Activated CD8-positive, alpha-beta memory T cell treated with anti-CD3 and anti-CD28 coated beads, Interleukin-2, amount 50 U/mL, for 4 hours (primary cell): ENCODE results near the gene IL12RB1.
"Not testable (repeated sequence)": the region's sequence is repeated elsewhere in the genome, so short reads cannot be mapped to it uniquely, and the experiment has no call there.

Source experiments
- DNase-seq: peaks from one replicate; pipeline ENCODE4 v3.0.0-alpha.2; 2020

IL12RB1 gene

DNA sequence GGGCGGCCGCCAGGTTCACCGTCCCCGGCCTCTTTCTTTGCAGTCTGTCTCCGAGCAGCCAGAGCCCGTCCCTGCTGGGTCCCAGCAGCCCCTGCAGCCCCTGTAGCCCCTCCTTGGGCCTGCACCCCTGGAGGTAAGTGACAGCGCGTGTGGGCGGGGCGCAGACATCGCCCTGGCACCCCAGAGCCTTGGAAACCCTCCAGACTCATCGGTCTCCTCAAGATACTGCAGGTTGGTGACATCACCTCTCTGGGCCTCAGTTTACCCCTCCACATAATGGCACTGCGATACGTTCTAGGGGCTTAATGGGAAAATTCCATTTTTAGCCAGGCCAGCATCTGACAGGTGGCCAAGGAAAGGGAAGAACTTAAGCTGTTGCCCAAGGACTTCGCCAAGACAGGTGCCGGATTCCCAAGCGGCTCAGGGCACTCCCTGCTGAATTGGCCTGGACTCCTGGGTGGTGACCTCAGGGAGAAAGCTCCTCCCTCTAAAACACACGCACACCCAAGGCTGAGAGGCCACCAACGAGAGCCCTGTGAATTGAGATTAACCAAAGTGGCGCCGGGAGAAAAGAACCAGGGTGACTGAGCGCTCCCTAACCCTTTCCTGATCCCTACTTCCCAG lies 24.0 kb upstream of the IL12RB1 start:
- DNase-seq, result no peak

DNA sequence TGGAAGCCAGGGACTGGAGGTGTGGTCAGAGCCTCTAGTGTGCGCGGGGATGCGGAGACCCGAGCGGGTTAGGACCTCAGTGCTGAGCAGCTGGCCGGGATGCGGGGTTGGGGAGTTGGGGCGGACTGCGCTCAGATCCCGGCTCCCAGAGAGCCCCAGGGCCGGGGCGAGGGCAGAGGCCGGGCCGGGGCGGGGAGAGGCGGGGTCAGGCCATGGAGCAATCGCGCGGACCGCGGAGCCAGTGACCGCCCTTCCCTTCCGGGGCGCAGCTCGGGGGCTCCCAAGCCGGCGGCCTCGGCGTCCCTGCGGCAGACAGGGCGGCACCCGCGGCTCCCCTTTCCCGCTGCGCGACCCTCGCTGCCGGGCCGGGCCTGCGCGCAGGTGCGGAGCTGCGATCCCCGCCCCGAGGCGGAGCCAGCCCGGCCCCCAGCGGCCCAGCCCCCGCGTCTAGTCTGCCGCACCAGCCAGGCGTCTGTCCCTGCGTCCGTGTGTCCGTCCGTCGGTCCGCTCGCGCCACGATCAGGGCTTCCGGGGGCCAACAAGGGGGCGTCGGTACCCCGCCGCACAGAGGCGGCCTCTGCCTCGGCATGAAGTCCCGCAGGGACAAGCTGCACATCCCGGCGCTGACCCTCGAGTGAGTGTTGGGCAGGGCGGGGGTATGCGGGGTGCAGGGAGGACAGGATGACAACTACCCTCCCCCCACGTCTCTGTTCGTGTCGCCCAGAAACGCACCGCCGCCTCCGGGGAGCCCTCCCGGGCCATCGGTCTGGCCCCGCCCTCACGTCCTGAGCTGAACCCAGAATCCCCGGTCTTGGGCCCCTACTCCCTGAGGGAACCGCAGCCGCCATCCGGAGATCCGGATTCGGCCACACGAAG lies 23.2 kb upstream of the IL12RB1 start:
- DNase-seq, result peak; percentile 58

DNA sequence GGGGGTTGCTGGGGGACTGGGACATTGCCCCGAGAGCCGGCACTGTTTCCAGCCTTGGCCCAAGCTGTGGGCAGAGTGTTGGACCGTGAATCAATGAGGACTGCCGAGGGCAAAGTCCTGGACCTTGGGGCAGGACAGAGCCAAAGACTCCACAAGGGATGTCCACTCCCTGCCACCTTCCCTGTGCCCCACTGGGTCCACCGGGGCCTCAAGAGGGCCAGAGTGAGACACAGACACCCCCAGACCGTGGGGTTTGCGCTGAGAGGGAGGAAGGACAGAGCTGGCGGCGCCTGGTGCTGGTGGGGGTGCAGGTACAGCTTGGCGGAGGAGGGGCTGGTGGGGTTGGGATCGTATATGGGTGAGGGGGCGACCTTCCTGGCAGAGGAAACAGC lies 22.6 kb upstream of the IL12RB1 start:
- DNase-seq, result no peak

DNA sequence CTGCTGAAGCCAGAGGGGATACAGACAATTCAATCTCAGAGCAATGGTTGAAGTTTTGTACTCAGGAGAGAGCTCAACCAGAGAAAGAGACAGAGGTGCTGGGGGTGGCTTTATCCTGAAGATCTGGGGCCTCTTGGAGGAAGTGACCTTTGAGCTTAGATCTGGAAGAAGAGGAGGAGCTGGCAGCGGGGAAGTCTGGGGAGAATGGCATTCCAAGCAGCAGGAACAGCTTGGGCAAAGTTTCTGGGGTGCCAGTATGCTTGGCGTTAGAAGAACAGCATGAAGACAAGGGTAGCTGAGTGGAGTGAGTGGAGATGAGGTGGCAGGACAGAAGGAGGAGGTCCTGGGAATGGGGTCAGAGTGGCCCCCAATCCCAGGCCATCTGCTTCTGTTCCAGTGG lies 22.2 kb upstream of the IL12RB1 start:
- no peak for DNase-seq

- DNase-seq, result no peak
Measured at GRCh38 chr19:18107235-18107634, 20.5 kb upstream of the IL12RB1 start.

DNA sequence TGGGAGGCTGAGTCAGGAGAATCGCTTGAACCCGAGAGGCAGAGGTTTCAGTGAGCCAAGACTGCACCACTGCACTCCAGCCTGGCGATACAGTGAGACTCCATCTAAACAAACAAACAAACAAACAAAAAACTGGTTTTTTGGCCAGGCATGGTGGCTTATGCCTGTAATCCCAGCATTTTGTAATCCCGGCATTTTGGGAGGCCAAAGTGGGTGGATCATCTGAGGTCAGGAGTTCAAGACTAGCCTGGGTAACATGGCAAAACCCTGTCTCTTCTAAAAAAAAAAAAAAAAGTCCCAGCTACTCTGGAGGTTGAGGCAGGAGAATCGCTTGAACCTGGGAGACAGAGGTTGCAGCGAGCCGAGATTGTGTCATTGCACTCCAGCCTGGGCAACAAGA lies 18.5 kb upstream of the IL12RB1 start:
- not testable (repeated sequence) for DNase-seq

DNA sequence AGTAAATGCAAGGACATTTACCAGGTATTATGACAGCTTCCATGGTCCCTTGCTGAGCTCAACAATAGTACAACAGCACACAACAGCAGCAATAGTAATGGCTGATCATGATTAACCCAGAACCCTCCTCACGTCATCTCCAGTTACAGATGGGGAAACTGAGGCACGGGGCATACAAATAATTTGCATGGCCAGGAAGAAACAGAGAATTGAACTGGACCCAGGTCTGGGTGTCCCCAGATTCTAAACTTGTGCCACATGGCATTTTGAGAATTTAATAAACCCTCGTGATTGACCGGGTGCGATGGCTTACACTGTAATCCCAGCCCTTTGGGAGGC lies 18.0 kb upstream of the IL12RB1 start:
- DNase-seq, result no peak

DNA sequence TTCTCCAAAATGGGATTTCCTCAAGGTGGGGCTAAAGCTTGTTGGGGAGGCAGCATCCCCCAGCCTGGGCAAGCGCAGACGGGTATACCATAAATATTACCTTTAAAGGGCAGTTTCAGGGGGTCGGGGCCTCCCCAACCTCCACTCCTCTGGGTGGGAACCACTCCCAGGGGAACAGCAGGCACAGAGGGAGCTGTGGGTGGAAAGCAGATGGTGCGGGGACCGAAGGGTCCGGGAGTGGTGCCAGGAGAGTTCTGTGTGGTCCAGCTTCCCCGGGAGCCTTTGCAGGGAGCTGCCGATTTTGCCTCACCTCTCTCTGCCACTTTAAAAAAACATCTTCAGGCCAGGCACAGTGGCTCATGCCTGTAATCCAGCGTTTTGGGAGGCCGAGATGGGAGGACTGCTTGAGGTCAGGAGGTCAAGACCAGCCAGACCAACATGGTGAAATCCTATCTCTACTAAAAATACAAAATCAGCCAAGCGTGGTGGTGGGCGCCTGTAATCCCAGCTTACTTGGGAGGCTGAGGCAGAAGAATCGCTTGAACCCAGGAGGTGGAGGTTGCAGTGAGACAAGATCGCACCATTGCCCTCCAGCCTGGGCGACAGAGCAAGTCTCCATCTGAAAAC lies 16.3 kb upstream of the IL12RB1 start:
- no peak for DNase-seq

DNA sequence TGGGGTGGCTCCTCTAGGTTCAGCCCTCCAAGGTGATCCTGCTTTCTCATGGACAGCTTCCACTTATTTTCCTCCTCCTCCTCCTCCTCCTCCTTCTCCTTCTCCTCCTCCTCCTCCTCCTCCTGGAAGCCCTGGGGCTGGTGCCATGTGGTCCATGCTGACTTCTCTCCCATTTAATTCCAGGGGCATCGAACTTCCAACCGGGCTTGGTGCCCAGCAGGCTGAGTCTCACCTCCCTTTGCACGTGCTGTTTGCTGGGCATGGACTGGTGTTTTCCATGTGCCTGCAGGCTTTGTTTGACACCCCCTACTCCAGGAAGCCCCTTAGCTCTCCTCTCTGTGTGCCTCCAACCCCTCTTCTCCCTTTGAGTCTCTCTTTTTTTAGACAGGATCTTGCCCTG lies 14.5 kb upstream of the IL12RB1 start:
- no peak for DNase-seq

DNA sequence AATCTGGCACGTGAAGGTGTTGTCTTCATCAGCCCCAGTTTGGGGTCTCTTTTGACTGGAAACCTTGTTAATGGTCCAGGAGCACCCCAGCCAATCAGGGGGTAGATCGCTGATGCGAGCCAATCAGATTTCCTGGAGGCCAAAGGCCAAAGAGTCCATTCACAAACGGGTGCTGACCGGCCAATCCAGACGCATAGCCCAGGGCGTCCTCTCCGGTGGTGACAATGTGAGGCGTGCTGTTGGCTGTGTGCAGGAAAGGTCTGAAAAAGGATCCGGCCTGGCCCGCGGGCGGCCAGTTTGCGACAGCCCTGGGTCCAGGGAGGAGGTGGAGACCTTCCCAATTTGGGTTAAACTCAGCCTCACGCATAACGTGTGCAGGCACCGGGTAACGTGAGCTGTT lies 14.0 kb upstream of the IL12RB1 start:
- DNase-seq, result no peak

DNA sequence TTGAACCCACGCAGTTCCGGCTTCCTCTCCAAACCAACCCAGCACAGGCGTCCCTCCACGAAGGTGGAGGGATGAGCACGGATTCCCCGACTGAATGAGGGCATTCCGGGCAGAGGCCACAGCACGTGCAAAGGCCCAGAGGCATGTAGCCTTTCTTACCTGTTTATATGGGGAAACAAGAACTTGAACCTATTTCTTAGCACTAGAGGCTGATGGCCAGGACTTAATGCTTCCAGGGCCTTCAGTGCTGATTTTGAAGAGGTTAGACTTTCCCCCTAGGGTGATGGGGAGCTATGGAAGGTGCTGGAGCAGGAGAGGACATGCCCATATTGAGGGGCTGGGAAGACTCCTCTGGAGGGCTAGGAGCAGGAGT lies 12.9 kb upstream of the IL12RB1 start:
- DNase-seq, result no peak

DNA sequence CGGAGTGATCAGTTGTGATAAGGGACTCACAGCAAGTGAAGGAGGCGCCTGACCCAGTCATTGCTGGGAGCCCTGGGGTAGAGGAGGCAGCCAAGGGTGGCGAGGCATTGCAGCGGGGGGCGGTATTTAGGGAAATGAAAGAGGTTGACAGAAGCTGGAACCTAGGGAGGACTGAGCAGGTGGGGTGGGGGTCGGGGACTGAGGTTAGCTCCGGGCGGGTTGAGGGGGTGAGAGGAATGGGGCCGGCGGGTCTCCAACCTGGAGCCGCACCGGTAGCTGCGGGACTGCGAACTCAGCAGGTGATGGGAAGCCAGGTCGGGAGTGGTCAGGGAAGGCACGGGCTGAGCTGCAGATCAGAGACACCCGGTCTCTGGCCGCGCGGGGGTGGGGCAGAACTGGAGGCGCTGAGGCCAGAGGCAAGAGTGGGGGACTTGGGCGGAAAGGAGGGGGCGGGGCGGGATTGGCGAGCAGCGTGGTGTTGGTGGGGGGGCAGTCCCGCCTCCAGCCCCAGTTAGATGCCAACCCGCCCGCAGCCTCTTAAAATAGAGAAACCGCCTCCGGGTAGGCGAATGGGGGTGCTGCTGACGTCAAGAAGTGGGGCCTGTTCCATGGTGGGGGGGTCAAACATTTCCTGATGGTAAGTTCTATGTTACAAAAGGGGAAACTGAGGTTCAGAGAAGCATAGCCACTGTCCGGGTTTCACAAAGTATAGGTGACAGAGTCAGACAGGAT lies 12.3 kb upstream of the IL12RB1 start:
- DNase-seq, result peak; percentile 62

DNA sequence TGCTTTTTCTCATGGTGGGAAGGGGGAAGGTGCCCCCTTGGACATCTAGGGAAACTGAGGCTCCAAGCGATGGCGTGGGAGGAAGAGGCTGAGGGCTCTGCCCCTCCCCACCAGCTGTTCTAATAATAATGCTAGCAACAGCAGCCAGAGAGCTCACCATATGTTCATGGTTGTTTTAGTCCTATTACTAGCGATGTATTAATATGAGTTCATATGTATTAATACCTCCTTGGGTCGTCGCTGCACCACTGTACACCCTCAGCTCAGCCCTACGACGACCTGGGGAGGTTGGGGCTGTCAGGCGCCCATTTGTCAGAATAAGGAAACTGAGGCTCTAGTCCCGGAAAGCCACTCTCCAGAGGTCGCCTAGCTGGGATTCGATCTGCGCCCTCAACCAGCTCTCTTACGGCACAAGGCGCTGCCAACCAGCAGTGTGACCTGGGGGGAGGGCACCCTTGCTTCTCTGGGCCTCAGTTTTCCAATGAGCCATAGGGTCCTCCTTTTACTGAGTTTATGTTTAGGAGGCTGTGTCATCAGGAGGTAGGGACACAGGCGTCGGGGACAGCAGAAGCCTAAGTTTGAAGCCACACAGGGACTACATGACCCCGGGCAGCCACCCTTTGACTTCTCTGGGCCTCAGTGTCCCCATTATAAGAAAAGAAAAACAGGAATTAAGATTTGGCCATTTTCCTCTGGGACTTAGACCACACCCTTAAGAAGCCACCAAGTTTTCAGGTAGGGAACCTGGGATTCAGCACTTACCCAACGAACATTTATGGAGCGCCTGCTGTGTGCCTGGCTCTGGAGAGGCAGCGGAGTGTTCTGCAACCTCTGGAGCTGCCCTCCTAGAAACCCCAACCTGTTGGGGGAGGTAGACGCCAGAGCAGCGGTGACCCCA lies 11.5 kb upstream of the IL12RB1 start:
- no peak for DNase-seq

GRCh38 chr19:18097217-18097992 lies 10.7 kb upstream of the IL12RB1 start, which contains the start of gene MAST3:
Gene MAST3 (plus strand): TSS chr19:18097778. CDS start chr19:18097793, 15 bp downstream.
- DNase-seq, result peak; percentile 92

- DNase-seq, result no peak
Measured at GRCh38 chr19:18096258-18096657, 9.5 kb upstream of the IL12RB1 start.

GRCh38 chr19:18093439-18094161 lies 6.9 kb upstream of the IL12RB1 start:
- DNase-seq, result no peak

DNA sequence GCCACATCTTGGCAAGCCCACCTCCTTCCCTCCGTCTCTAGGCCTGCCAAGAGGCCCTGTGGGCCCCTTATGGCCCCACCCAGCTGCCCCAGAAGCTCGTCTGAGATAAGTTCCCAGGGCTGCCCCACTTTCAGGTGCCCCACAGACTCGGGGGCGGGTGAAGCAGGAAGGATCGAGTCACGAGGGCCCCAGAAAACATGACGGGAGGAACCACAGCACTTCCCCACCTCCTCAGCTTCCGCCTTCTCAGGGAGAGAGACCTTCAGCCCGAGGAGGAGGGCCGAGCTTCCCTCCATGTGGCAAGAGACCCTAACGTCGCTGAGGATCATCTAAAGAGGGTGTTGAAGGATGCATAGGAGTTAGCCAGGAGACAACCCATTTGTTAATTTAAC lies 4.5 kb upstream of the IL12RB1 start:
- peak; percentile 84 for DNase-seq

GRCh38 chr19:18090545-18091216 lies 3.9 kb upstream of the IL12RB1 start:
- DNase-seq, result no peak

GRCh38 chr19:18089726-18090125 lies 3.0 kb upstream of the IL12RB1 start:
- DNase-seq, result no peak

GRCh38 chr19:18089096-18089541 lies 2.4 kb upstream of the IL12RB1 start:
- peak; percentile 70 for DNase-seq
